HepG2 (cell line): Measurements from ENCODE around the gene DPP8. TPM values are rescaled to one million over a fixed set of nuclear protein-coding genes. Genes with fewer than 3 reads are reported as not detected.

Experiments
- ATAC-seq: fragments of 200-7000 bp; cut with Tn5 transposase; 3 replicates; pipeline ENCODE4 v1.9.1; 2020; ENCODE audit warnings: mild to moderate bottlenecking, moderate library complexity
- BruUV-seq: library from RNA; stranded (reverse); fragments of 400-500 nt; replicated peaks from 2 replicates; lab custom pipeline; 2021; lab: Mats Ljungman, UMichigan
- CTCF ChIA-PET: fragments of 300-600 bp; formaldehyde crosslinking; extraction: SDS; loops from one replicate; lab custom pipeline; 2021; ENCODE audit warnings: low total read pairs, inconsistent platforms, low intra/inter-chr PET ratio; lab: Yijun Ruan, JAX
- POLR2A ChIA-PET: fragments of 350-600 bp; sonication (Branson Sonifier 250); formaldehyde crosslinking; loops from one replicate; lab custom pipeline; 2020; ENCODE audit warnings: antibody characterized with exemption, inconsistent platforms; lab: Yijun Ruan, JAX
- DNase-seq: peaks from one replicate; pipeline ENCODE4 v3.0.0-alpha.2; 2015; ENCODE audit warnings: low spot score
- FAIRE-seq: peaks from 3 replicates; lab custom pipeline; 2011; peaks lifted over from hg19 to GRCh38; lab: Jason Lieb, UNC
- H2AFZ ChIP-seq: one replicate; pipeline ENCODE4 v1.6.1; 2011; ENCODE audit warnings: low read length, inconsistent platforms
- H3K27ac ChIP-seq: fragments of 300-600 bp; 3 replicates; pipeline ENCODE4 v1.8.0; 2011; ENCODE audit warnings: mixed run types, mild to moderate bottlenecking, mixed read lengths, low read length, inconsistent platforms; ENCODE audit not compliant: insufficient read depth; ENCODE audit errors: extremely low read length
- H3K27me3 ChIP-seq, 2 experiments: fragments of 200-600 bp in 1 of 2; 2 replicates in 1 of 2; 3 replicates in 1 of 2; pipeline versions ENCODE4 v1.6.0 to v1.8.0; 2011; ENCODE audit warnings: low read length in 2 of 2, mild to moderate bottlenecking in 2 of 2, moderate library complexity in 2 of 2, inconsistent platforms in 1 of 2; ENCODE audit not compliant: insufficient read depth in 2 of 2, control insufficient read depth in 1 of 2
- H3K36me3 ChIP-seq, 2 experiments: fragments of 200-600 bp in 1 of 2; replicated peaks in 1 of 2; 2 replicates in 1 of 2; 3 replicates in 1 of 2; pipeline versions ENCODE4 v1.5.1 to v1.8.0; 2011; ENCODE audit warnings: low read length in 2 of 2, inconsistent platforms in 1 of 2; ENCODE audit not compliant: insufficient read depth in 2 of 2, control insufficient read depth in 1 of 2
- H3K4me1 ChIP-seq: 2 replicates; pipeline ENCODE4 v1.5.1; 2012; ENCODE audit warnings: low read length, inconsistent platforms; ENCODE audit not compliant: insufficient read depth
- H3K4me2 ChIP-seq: 2 replicates; pipeline ENCODE4 v1.6.0; 2011; ENCODE audit warnings: low read depth, low read length, inconsistent platforms
- H3K4me3 ChIP-seq, 3 experiments: fragments of 200-600 bp in 1 of 3; sonication (generic), shearing (Covaris generic) in 1 of 3; replicated peaks in 1 of 3; 2 replicates each; pipeline ENCODE4 v1.5.1; 2011 to 2016; ENCODE audit warnings: low read length in 3 of 3, inconsistent platforms in 2 of 3, low read depth in 2 of 3, mild to moderate bottlenecking in 2 of 3, control low read depth in 1 of 3, mixed read lengths in 1 of 3; ENCODE audit not compliant: insufficient read depth in 1 of 3
- H3K79me2 ChIP-seq: one replicate; pipeline ENCODE4 v1.6.1; 2011; ENCODE audit warnings: low read length, inconsistent platforms; ENCODE audit not compliant: insufficient read depth
- H3K9ac ChIP-seq: 2 replicates; pipeline ENCODE4 v1.6.0; 2011; ENCODE audit warnings: mild to moderate bottlenecking, low read depth, low read length, inconsistent platforms; ENCODE audit not compliant: insufficient read depth
- H3K9me3 ChIP-seq: 2 replicates; pipeline ENCODE4 v1.5.1; 2012; ENCODE audit warnings: mild to moderate bottlenecking, low read length
- H4K20me1 ChIP-seq: 2 replicates; pipeline ENCODE4 v1.6.0; 2011; ENCODE audit warnings: inconsistent platforms, mild to moderate bottlenecking, low read length, moderate library complexity; ENCODE audit not compliant: insufficient read depth
- BCL3 ChIP-seq: sonication (generic); formaldehyde crosslinking; IDR thresholded peaks from 2 replicates; pipeline ENCODE4 v1.5.1; 2020; ENCODE audit warnings: mild to moderate bottlenecking, missing genetic modification reagents, moderate library complexity
- BRCA1 ChIP-seq: sonication (generic); formaldehyde crosslinking; IDR thresholded peaks from 2 replicates; pipeline ENCODE4 v1.4.0; 2020; ENCODE audit warnings: missing genetic modification reagents
- DMAP1 ChIP-seq: IDR thresholded peaks from 2 replicates; pipeline ENCODE4 v1.6.1; 2016
- HNRNPH1 ChIP-seq: fragments of 200-400 bp; formaldehyde crosslinking; optimal IDR thresholded peaks from 2 replicates; pipeline ENCODE3; 2017; ENCODE audit warnings: mild to moderate bottlenecking, low read depth, low read length
- MATR3 ChIP-seq: sonication (generic); formaldehyde crosslinking; IDR thresholded peaks from 2 replicates; pipeline ENCODE4 v1.4.0; 2020; ENCODE audit warnings: missing genetic modification reagents
- STAT5B ChIP-seq: sonication (generic); formaldehyde crosslinking; IDR thresholded peaks from 2 replicates; pipeline ENCODE4 v1.4.0; 2020; ENCODE audit warnings: missing genetic modification reagents
- TFAP4 ChIP-seq: sonication (generic); IDR thresholded peaks from 2 replicates; pipeline ENCODE4 v1.6.1; 2016; ENCODE audit warnings: low read depth, borderline replicate concordance
- ZMYM3 ChIP-seq: sonication (generic); formaldehyde crosslinking; IDR thresholded peaks from 2 replicates; pipeline ENCODE4 v1.5.1; 2020; ENCODE audit warnings: mild to moderate bottlenecking, missing genetic modification reagents
- ZNF3 ChIP-seq: IDR thresholded peaks from 2 replicates; pipeline ENCODE4 v1.7.0; 2017; ENCODE audit warnings: inconsistent platforms
- ZNF619 ChIP-seq: sonication (generic); formaldehyde crosslinking; IDR thresholded peaks from 2 replicates; pipeline ENCODE4 v1.4.0; 2020; ENCODE audit warnings: mild to moderate bottlenecking, missing genetic modification reagents
- WGBS: methylation state at CpG from one replicate; pipeline ENCODE4 v1.1.6; 2017; ENCODE audit warnings: low lambda C conversion rate; 5-methylcytosine and 5-hydroxymethylcytosine counted together
- in situ Hi-C: cut with HindIII; loops from 2 replicates; pipeline ENCODE4 v1.10.0; 2017; ENCODE audit warnings: low pct_unique_long_range_greater_than_20kb; ENCODE audit not compliant: extremely low pct_ligation_motif_present
- intact Hi-C: fragments of 100-400 bp; cut with micrococcal nuclease; formaldehyde crosslinking; loops from one replicate; pipeline ENCODE4 v1.10.0; 2022; ENCODE audit not compliant: unreplicated experiment
- polyA plus RNA-seq, 8 experiments: library from polyadenylated mRNA; depleted of rRNA in 3 of 8; stranded (reverse) in 7 of 8; unstranded in 1 of 8; fragments of >200 nt; fragmentation: Illumina TruSeq in 4 of 8; extraction: Trizol in 4 of 8; gene quantifications; 2 replicates each; pipeline versions ENCODE4 v1.2.1 to v1.2.3, GENCODE V29; 2011 to 2016; ENCODE audit warnings: low read depth in 4 of 8, missing spikeins in 1 of 8, mixed read lengths in 1 of 8; ENCODE audit not compliant: insufficient read depth in 1 of 8
- total RNA-seq, 5 experiments: library from RNA; depleted of rRNA; stranded (reverse); fragments of >200 nt; fragmentation: Illumina TruSeq; extraction: Trizol; gene quantifications; 2 replicates each; pipeline ENCODE4 v1.2.3, GENCODE V29; 2016; ENCODE audit warnings: low read depth in 1 of 5

DPP8 gene
- total and polyA plus RNA-seq, 2 of the 13 experiments (the other 11 are each of a cell fraction or from before 2014, with no cell fraction given), result 18.0 to 26.3 TPM

GRCh38 chr15:65405791-65406423 is 111.6 kb downstream of the DPP8 start (continued):
- no peak for TF ChIP-seq TFAP4

GRCh38 chr15:65404186-65404872 is 113.2 kb downstream of the DPP8 start:
- intact Hi-C loops, result no loop called here
- H3K27me3 ChIP-seq, result peaks cover 0 to 12% of the 10 kb centered on the region in 2 experiments; a peak in 2 of 5 replicates
- TF ChIP-seq MATR3 (CRISPR knock-in tag), result no peak
- TF ChIP-seq BRCA1 (CRISPR knock-in tag), result no peak
- no peak for TF ChIP-seq HNRNPH1
- TF ChIP-seq ZNF619 (CRISPR knock-in tag), result no peak
- no peak for TF ChIP-seq DMAP1 (CRISPR knock-in tag)
- TF ChIP-seq ZNF3 (CRISPR knock-in tag), result no peak
- no peak for TF ChIP-seq STAT5B (CRISPR knock-in tag)
- no peak for TF ChIP-seq ZMYM3 (CRISPR knock-in tag)
- no peak for TF ChIP-seq BCL3
- TF ChIP-seq, all 625 proteins: peak for 0

More at GRCh38 chr15:65404186-65404872, 113.2 kb downstream of the DPP8 start:
- H3K4me3 ChIP-seq, result no peak overlapping the region
- H3K9ac ChIP-seq, result no peak overlapping the region
- no peak overlapping the region for H2AFZ ChIP-seq
- no peaks in the 10 kb centered on the region for H3K36me3 ChIP-seq
- no TSS peak for BruUV-seq
- FAIRE-seq (no peak), ATAC-seq (no peak), DNase-seq (no peak)
- H3K4me1 ChIP-seq, result peaks cover 31% of the 10 kb centered on the region
- ChIA-PET CTCF (no interaction called here), POLR2A (interaction anchor here (0.6 kb wide), 1 partner anchor 35 kb away, joined by 3 read pairs; no protein-coding TSS in a partner anchor)
- no peaks in the 10 kb centered on the region for H4K20me1 ChIP-seq
- H3K9me3 ChIP-seq, result no peaks in the 10 kb centered on the region
- 29% methylated on average over 6 of the region's 6 CpGs for WGBS
- H3K4me2 ChIP-seq, result no peak overlapping the region
- no peak overlapping the region for H3K27ac ChIP-seq
- H3K79me2 ChIP-seq, result no peaks in the 10 kb centered on the region
- in situ Hi-C loops, result no loop called here
